ENCODE results near the gene FRMPD4. TPM values are rescaled to one million over a fixed set of nuclear protein-coding genes. Genes with fewer than 3 reads are reported as not detected.

The FRMPD4 gene
- total and polyA plus RNA-seq, 8 donors = 0.45 to 0.86 (median 0.68) TPM; not detected in 2

DNA sequence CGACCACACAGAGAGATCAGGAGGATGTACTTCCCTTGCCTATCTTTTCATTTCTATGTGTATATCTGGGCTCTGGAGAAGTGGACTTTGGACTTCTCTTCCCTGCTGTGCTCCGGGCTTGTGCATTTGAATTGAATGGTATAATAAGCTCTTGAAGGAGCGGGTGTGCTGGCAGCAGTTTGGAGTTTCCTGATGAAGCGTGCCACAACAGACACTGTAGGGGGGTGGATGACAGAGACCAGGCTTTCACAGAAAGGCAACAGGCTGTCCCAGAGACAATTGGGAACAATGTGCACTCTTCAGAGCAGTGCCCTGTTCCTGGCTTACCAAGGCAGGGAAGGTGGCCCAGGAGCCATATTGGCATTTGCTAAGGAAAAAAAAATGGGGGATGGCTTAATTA is 170.1 kb downstream of the FRMPD4 start:
- TF ChIP-seq, protein P1, sequence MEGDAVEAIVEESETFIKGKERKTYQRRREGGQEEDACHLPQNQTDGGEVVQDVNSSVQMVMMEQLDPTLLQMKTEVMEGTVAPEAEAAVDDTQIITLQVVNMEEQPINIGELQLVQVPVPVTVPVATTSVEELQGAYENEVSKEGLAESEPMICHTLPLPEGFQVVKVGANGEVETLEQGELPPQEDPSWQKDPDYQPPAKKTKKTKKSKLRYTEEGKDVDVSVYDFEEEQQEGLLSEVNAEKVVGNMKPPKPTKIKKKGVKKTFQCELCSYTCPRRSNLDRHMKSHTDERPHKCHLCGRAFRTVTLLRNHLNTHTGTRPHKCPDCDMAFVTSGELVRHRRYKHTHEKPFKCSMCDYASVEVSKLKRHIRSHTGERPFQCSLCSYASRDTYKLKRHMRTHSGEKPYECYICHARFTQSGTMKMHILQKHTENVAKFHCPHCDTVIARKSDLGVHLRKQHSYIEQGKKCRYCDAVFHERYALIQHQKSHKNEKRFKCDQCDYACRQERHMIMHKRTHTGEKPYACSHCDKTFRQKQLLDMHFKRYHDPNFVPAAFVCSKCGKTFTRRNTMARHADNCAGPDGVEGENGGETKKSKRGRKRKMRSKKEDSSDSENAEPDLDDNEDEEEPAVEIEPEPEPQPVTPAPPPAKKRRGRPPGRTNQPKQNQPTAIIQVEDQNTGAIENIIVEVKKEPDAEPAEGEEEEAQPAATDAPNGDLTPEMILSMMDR (IDR thresholded peaks at IDR 0.05) = no peak
- no peak for DNase-seq
- Histone ChIP-seq H3K27me3 (no peaks in the 10 kb centered on the region), H3K4me3 (no peak overlapping the region), H3K27ac (no peak overlapping the region), H3K36me3 (no peaks in the 10 kb centered on the region), H3K9me3 (no peaks in the 10 kb centered on the region), H3K4me1 (no peaks in the 10 kb centered on the region)
- ATAC-seq = no peak
- intact Hi-C loops (cut with DNase I) = no loop called here

DNA sequence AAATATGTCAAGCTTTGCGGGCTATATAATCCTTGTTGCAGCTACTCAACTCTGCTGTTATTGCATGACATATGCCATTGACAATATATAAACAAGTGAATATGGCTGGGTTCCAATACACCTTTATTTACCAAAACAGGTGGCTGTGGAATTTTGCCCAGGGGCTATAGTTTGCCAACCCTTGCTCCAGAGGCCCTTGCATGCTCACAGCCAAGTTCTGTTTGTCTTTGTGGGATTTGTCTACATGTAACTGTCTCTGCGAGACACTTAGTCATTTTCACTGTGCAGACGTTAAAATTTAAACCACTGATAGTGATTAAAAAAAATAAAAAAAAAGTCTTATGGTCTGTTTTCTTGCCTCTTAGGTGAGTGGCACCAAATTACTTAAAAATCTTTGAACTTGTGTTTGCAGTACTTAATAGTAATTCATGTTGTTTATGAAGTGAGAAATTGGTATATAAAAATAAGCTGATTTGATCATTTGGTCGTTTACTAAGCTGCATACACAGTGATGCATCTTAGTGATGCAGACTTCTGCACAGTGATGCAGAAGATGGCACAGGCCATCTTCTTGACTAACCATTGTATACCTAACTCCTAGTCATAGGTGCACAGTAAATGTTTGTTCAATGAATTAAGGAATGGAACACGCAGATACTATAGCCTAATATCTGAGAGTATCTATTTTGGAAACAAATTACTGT is 170.9 kb downstream of the FRMPD4 start:
- TF ChIP-seq, protein P1 (IDR thresholded peaks at IDR 0.05) = no peak
- no peak for DNase-seq
- H3K36me3 ChIP-seq = no peaks in the 10 kb centered on the region
- H3K9me3 ChIP-seq = no peaks in the 10 kb centered on the region
- no peaks in the 10 kb centered on the region for H3K27me3 ChIP-seq
- H3K27ac ChIP-seq = no peak overlapping the region
- H3K4me3 ChIP-seq = no peak overlapping the region
- intact Hi-C loops (cut with DNase I) = no loop called here
- H3K4me1 ChIP-seq = no peaks in the 10 kb centered on the region
- no peak for ATAC-seq

DNA sequence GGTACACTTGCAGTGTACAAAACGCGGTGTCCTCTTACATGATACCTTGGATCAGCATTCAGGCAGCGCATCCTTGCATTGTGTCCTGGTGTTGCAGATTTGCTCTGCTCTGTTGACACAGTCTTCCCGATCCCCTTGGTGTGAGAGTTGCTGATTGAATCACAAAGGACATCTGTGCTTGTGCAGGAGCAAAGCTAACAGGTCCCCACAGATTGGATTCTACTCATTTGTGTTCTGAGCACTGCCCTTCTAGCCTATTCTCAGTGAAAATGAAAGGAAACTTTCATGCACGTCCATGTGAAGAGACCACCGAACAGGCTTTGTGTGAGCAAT is 171.4 kb downstream of the FRMPD4 start:
- intact Hi-C loops (cut with DNase I) = no loop called here

DNA sequence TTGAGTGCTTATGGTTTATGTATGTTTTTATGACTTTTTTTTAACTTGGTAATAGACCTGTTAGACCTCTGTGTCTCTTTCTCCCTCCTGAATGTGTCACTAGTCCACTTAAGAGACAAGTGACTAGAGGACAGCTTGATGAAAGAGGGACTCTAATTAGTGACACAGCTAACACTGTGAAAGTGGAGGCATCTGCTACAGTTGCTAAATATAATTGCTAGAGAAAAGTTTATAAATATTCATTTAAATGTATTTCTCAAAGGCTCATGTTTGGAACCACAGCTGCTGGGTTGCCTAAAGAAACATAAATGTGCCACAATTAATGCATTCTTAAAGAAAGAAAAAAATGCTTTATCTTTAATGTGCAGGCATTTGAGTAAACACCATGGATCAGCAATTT is 176.4 kb downstream of the FRMPD4 start:
- DNase-seq = no peak
- Histone ChIP-seq H3K36me3 (no peaks in the 10 kb centered on the region), H3K4me1 (no peaks in the 10 kb centered on the region), H3K4me3 (no peak overlapping the region), H3K27me3 (no peaks in the 10 kb centered on the region), H3K27ac (no peak overlapping the region), H3K9me3 (no peaks in the 10 kb centered on the region)
- intact Hi-C loops (cut with DNase I) = no loop called here
- TF ChIP-seq, protein P1 (IDR thresholded peaks at IDR 0.05) = no peak
- no peak for ATAC-seq

More for the DNA sequence above, 171.4 kb downstream of the FRMPD4 start:
- no peaks in the 10 kb centered on the region for H3K4me1 ChIP-seq
- no peak for ATAC-seq
- TF ChIP-seq, protein P1 (IDR thresholded peaks at IDR 0.05) = no peak
- H3K36me3 ChIP-seq = no peaks in the 10 kb centered on the region
- no peaks in the 10 kb centered on the region for H3K9me3 ChIP-seq
- no peak overlapping the region for H3K4me3 ChIP-seq
- no peaks in the 10 kb centered on the region for H3K27me3 ChIP-seq
- no peak overlapping the region for H3K27ac ChIP-seq
- no peak for DNase-seq

DNA sequence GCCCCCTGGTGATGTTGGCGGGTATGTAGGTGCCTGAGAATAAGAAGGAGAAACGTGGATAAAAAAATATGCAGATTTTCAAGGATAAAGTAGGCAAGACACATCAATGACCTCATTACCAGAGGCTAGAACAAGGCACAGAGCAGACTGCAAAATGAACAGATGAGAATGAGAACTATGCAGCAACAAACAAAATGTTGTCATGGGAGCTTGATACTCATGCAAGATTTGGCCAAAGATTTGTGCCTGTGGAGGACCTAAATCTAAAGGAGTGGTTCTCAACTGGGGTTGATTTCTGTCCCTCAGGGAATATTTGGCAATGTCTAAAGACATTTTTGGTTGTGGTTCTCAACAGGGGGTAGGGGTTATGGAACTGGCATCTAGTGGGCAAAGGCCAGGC is 177.3 kb downstream of the FRMPD4 start:
- no peaks in the 10 kb centered on the region for H3K9me3 ChIP-seq
- ATAC-seq = no peak
- no peaks in the 10 kb centered on the region for H3K36me3 ChIP-seq
- intact Hi-C loops (cut with DNase I) = no loop called here
- no peak for DNase-seq
- no peaks in the 10 kb centered on the region for H3K4me1 ChIP-seq
- H3K4me3 ChIP-seq = no peak overlapping the region
- TF ChIP-seq, protein P1 (IDR thresholded peaks at IDR 0.05) = no peak
- no peaks in the 10 kb centered on the region for H3K27me3 ChIP-seq
- no peak overlapping the region for H3K27ac ChIP-seq
